GM03348 (cell line): ENCODE data around the gene MTHFD2L.

Experiments
- DNase-seq: peaks from one replicate; pipeline ENCODE4 v3.0.0; 2012; ENCODE audit warnings: low spot score

Gene MTHFD2L

DNA sequence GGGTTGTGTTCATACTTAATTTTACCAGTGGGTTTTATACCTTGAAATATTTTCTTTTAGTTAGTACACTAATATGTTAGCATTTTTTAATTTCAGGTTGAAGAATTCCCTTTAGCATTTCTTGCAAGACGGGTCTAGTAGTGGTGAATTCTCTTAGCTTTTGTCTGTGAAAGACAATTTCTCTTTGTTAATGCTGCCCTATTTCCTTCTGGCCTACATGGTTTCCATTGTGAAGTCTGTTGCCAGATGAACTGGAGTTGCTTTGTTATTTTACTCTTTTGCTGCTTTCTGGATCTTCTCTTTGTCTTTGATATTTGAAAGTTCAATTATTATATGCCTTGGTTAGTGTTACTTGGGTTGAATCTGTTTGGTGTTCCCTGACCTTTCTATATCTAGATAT, 25.0 kb upstream of the MTHFD2L start:
- no peak for DNase-seq

DNA sequence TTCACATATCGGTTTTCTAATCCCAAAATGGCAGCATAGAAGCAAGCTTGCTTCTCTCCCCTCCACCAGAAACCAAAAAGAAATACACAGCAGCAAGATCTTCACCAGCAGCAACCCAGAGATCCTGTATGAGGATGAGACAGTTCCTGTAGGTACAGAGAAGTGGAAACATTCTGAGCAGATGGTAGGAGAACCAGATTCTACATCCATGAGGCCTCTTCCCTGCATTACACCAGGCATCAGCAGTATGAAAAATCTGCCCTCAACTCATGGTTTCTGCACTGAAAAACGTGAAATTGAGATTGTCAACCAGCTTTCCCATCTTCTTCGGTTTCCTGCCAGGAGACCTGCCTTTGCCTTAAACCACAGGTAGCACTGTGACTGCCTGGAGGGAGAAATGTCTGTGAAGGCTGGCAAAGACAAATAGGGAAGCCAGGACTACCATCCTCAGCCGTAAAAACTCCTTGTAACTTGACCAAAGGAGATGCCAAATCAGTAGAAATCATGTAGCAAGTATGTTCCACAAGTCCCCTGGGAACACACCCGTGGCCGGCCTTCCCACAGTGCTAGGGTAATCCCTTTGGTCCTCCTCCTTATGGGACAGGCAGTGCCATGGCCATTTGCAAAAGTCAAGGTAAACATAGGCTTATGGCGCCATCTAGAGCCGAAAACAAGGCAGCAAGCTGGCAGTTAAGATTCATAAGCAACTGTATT, 24.0 kb upstream of the MTHFD2L start:
- DNase-seq, result peak; percentile 76

DNA sequence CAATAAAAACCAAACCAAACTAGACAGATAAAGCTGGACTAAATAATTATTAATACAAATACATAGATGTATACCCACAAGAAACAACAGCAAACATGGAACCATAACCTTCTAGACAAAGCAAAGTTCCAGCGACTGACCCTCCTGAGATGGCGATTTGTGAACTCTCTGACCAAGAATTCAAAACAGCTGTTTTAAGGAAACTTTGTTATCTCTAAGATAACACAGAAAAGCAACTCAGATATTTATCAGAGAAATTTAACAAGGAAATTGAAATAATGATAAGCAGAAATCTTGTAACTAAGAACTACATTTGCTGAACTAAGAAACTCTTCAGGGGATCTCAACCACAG, 23.4 kb upstream of the MTHFD2L start:
- DNase-seq, result no peak

DNA sequence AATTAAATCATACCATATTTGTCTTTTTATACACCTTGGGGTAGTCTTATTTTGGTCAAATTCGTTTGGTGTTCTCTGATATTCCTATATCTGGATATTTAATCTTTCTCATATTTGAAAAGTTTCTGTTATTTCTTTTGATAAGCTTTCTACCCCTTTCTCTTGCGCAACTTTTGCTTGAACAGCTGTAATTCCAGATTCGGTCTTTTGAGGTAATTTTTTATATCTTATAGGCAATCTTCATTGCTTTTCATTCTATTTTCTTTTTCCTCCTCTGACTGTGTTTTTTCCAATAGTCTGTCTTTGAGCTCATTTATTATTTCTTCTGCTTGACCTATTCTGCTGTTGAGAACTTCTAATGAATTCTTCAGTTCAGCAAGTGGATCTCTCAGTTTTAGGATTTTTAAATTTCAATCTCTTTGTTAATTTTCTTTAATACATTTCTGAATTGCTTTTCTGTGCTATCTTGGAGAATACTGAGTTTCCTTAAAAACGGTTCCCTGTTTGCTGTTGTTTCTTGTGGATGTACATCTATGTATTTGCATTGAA, 11.3 kb upstream of the MTHFD2L start:
- DNase-seq, result no peak

DNA sequence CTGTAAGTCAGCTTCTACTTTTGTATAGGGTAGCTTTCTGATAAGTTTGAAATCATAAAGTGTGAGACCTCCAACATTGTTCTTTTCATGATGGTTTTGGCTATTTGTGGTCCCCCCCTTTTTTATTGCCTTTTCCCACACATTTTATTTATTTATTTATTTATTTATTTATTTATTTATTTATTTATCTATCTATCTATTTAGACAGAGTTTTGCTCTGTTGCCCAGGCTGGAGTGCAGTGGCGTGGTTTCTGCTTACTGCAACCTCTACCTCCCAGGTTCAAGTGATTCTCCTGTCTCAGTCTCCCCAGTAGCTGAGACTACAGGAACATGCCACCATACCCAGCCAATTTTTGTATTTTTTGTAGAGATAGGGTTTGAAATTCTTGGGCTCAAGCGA, 9.7 kb upstream of the MTHFD2L start:
- DNase-seq, result no peak

DNA sequence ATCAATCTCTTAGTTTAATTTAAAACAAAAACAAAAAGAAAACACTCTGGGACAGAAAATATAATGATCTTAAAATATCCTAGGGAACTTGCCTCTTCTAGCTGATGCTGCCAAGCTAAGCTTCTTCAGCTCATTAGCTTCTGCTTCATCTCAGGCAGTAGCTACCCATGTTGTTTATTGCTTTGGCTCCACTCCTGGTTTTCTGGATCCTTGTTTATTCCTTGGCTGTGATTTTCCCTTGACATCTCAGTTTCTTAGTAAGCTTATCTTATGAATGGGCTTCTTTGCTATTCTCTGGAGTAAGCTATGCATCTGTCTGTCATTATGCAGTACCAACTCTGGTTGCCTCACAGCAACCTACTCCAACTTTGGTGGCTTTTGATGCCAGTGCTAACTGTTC, 5.1 kb upstream of the MTHFD2L start:
- no peak for DNase-seq

DNA sequence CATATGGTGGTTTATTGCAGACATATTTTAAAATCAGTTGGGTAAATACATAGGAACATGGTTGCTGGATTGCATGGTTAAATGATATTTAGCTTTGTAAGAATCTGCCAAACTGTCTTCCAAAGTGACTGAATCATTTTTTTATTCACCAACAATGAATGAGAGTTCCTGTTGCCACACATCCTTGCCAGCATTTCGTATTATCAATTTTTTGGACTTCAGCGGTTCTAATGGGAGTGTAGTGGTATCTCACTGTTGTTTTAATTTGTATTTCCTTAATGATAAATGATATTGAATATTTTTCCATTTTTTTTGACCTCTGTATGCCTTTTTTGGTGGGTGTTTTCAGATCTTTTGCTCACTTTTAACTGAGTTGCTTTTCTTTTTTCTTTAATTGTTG, 1.4 kb upstream of the MTHFD2L start:
- DNase-seq, result no peak

DNA sequence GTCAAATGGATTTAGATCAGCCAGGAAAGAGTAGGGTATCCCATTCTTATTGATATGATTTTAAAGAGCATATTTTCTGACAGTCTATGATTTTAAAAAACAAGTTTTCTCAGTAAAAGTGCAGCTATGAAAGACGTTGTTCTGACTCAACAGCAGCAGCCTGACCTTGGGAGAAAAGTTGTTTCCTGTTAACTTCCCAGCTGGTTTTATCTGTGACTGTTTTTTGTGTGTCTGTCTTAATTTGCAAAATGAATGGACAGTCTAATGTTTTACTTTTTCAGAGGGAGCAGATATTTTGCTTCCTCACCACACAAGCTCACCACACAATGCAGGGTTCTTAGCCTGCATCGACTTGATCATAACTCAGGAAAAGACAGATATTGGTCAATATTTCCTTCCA, 764 bp upstream of the MTHFD2L start:
- DNase-seq, result peak; percentile 4

DNA sequence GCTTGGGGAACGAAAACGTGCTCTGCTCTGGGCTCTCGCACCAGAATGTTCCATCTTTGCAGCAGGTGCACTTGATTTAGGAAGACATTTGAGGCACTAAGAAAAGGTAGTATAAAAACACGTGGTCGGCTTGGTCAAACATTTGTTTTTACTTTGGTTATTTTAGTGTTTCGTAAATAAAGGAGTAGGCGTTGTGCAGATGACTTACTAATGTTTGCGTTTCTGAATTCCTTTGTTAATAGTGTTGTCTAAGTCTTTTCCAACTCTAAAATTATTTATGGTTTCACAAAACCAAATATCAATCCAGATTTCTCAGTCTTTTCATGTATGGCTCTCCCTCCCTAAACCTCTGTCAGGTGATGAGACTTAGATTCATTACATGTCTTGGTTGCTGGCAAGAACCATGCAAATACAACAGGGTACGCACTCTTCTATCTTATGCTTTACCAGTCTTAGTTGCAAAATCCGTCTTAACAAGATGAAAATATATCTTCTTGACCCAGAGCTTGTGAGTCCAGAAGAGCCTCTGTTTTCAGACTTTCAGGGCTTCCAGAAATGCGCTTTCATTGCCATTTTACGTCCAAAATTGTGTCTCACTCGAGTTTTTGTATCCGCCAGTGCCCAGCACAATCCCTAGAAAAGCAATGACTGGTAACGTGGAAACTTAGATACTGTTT, 686 bp downstream of the MTHFD2L start:
- DNase-seq, result no peak

DNA sequence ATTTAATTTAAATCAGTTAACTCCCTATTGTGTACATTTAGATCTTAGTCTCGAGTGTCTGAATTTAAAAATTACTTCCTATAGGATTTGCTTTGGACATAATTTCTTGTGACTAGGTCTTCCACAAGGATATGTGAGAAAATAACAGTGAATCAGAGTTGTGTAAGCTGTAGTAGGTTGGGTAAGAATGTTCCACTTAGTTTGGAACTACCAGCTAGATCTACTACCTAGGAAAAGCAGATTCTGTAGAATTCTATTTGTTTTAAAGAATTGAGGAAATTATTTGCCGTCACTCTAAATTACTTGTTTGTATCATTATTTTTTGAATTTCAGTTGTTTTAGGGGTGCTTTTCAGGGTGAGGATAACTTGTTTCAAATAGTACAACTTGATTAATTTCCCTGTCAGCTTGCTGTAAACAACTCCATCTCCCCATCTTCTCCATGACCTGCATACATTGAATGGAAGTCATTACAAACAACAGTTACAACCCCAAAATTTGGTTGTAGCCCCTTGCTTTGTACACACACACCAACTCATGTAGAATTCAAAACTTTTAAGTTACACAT, 1.3 kb downstream of the MTHFD2L start:
- DNase-seq, result peak; percentile 9

DNA sequence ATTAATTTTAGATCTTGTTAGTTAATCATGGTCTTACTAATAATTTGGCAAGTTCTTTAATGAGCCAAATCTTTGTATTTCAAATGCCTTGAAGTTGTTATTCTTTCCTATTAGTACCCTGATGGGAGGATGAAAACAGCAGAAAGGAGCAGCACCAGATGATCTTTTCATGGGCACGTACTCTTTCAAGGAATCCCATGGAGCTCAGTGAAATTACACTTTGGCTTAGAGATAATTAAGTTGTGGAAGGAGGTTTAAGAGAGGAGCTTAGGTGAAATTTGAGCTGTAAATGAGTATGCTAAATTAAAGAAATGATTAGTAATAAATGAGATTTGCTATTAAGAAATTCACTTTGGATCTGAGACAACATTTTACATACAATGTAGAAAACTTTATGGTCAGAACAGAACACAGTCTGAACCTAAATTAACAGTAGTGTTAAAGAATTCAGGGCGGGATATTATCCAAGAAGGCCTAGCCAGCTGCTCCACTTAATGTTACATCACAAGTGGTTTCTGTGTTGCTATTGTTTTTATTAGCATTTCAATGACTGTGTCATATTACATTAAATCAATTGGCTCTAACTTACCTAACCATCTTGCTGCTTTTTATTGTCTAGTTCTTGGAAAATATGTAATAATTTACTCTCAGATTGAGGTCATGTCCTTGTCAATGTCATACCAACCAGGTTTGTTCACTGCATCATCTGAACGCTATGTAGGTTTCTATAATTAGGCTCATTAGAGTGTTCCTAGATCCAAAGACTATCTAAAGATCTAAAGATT, 3.9 kb downstream of the MTHFD2L start:
- peak; percentile 26 for DNase-seq

DNA sequence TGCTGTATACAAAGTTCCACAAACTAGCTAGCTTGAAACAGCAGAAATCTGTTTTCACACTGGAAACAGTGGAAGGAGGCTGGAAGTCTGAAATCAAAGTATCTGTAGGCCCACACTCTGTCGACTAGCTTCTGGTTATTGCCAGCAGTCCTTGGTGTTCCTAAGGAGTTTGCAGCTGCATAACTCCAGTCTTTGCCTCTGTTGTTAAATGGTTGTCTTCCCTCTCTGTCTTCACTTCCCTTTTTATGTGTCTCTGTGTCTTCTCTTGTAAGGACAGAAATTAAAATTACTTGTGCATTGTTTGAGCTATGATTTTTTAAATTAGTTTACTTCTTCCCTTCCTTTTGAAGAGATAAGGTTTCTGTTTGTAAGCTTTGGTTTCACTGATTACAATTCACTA, 8.2 kb downstream of the MTHFD2L start:
- no peak for DNase-seq

DNA sequence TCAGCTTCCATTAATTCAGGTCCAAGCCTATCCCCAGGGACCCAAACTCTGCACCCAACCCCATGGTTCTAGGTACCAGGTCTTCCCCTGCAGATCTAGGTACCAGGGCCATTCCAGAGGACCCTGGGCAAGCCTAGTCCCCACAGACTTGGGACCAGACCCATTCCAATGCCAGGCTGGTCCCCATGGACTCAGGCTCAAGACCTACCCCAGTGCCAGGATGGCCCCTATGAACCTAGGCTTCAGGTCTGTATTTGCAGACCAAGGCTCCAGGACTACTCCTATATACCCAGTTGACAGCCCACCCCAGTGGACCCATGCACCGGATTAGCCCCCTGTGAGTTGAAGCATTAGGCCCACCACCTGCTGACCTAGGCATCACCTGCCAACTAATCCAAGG, 8.9 kb downstream of the MTHFD2L start:
- no peak for DNase-seq

DNA sequence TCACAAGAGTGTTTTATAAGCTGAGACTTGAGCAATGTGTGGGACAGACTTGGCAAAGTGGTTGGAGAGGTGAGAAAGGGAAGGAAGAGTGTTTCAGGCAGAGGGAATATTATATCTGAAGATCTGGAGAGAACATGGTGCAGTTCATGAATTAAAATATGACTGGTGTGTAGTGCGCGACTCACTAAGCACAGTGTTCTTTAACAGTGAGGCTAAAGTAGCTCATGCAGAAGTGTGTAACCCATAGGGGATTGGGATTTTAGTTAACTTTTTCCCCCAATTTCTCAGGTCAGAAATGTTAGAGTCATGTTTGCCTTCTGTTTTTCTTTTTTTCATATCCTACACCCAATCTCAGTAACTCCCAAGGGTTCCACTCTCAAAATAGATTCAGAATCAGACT, 9.7 kb downstream of the MTHFD2L start:
- DNase-seq, result no peak

DNA sequence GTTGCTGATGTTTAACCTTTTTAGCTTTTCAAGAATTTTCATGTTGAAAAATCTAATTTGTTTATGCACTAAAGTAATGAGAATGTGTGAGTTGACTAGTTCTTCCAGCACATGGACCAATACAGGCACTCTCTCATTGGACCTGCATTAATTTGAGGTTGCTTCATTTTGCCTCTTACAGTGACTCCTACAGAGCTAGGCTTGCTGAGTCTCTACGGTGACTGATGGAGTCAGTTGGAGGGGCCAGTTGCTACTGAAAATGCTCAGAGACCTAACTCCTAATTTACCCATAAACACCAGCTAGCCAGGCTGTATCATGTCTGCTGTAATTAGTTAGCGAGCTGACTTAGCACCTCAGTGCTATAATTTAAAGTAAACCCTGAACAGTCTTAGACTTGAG, 10.9 kb downstream of the MTHFD2L start:
- DNase-seq, result no peak

DNA sequence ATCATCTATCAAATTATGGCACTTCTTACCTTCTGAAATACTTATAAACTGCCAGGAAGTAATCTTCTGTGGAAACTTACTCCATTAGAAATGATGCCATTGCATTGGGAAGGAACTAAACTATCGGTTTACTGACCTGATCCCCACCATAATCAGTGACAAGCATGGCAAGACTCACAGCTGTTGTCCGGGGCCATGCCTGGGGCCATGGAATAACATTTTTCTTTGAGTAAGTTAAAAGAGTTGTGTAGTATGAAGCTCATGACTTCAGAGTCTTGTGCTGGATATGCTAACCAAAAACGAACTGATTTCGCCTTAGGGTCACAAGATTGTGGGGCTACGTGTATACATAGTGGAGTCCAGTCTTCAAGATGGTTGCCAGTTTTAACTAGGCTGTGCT, 15.4 kb downstream of the MTHFD2L start:
- DNase-seq, result no peak

DNA sequence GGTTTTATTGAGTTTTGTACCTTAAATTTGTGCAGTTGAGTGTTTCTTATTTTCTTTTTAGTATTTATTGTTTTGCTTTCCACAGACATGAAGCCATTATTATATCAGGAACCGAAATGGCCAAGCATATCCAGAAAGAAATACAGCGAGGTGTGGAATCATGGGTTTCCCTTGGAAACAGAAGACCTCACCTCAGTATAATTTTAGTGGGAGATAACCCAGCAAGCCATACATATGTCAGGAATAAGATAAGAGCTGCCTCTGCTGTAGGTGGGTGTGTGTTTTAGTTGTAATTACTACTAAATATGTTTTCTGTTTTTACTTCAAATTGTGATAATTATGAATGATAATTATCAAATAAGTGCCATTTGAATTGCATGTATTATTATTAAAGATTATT, 16.5 kb downstream of the MTHFD2L start:
- DNase-seq, result no peak

DNA sequence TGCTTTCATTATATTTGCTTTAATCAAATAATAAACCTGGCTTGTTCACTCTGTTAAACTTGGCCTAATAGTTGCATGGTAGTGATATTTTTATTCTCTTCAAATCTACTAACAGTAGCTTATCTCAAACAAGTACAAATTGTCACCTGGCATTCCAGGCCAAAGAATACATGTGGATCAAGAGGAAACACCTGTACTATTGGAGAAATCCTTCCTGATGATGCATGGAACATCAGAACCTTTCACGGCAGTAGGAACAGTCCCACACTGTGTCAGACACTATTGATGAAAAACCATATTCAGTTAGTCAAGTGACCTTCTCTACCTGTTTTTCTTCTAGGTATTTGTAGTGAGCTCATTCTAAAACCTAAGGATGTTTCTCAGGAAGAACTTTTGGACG, 17.0 kb downstream of the MTHFD2L start:
- DNase-seq, result no peak

DNA sequence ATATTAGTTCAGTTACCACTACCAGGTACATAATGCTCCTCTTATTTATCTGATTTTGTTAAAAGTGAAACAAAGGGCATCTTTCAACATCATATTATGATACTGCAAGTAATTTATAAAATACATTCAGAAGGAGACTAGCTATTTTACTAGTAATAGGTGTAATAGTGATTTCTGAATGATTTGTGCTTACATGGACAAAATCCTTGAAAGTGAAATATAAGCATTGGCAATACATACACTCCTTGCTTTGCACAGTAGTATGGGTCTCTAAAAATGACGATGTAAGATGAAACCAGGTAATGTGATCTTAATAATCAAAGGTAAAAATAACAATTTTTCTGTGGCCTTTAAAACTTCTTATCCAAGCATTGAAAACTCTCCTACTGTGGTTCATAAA, 17.5 kb downstream of the MTHFD2L start:
- DNase-seq, result no peak

DNA sequence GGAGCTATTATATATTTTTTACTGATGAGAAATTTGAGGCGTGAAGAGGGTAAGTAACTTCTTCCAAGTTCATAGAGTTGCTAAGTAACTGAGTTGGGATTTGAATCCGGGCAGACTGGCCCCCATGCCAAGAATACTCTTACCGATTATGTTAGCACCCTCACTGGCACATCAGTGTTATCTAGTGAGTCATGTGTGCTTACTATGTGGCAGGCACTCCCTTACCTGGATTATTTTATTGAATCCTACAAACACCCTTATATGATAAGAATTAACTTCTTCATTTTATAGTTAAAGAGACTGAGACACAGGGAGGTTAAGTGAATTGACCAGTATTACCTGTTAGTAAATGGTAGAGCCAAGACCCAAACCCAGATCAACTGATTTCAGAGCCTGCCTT, 20.9 kb downstream of the MTHFD2L start:
- no peak for DNase-seq

DNA sequence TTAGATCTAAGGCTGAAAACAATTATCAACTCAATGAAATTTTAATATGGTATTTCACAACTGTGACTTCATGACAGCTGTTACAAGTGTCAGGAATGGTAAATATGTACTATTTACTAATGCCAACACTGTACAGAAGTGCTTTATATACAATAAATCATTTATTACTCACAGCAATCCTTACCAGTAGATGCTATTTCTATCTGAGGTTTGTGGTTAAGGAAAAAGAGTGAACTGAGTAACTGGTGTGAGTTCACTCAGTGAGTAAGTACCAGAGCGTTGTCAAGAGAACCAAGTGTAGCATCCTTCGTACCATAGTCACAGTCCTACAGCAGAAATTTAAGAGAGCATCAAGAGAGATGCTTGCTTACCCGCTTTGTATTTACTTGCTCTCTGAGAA, 23.3 kb downstream of the MTHFD2L start:
- DNase-seq, result peak; percentile 29

DNA sequence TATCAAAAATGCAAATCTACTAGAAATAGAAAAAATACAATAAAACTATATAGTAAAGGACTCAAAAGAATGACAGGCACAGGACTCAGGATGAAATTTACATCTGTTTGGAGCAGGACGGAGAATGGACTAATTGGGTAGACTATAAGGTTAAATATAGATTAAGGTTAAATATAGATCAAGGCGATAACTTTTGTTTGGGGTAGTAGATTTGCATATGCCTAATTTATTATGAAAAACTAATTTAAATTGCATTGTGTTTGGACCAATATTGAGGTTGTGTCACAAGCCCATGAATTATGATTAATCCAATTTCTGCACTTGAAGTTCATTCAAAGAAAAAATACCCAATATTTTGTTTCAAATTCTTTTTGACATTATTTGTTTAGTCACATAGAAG, 31.0 kb downstream of the MTHFD2L start:
- DNase-seq, result no peak
